CD14-positive monocyte (primary cell): ENCODE measurements around the gene DNAH3. TPM values are rescaled to one million over a fixed set of nuclear protein-coding genes. Genes with fewer than 3 reads are reported as not detected.
A peak's percentile ranks its signal among the peaks of the same experiment; 100 is the strongest.

Experiments
- DNase-seq, 3 donors: peaks; one replicate each; pipeline ENCODE4 v3.0.0-alpha.2; 2011 to 2022
- H2AFZ ChIP-seq: 2 replicates; pipeline ENCODE4 v1.6.0; 2012; ENCODE audit warnings: mild to moderate bottlenecking, low read depth, low read length, inconsistent platforms; ENCODE audit not compliant: insufficient read depth, poor library complexity, severe bottlenecking
- H3K27ac ChIP-seq, 2 donors: 1 replicate in 1 of 2; 2 replicates in 1 of 2; pipeline ENCODE4 v1.5.1; 2012 to 2013; ENCODE audit warnings: low read length in 2 of 2, control low read depth in 1 of 2, inconsistent platforms in 1 of 2, low read depth in 1 of 2, mild to moderate bottlenecking in 1 of 2
- H3K27me3 ChIP-seq, 2 donors: one replicate each; pipeline versions ENCODE4 v1.6.0 to v1.6.1; 2011 to 2013; ENCODE audit warnings: low read length in 2 of 2; ENCODE audit not compliant: control insufficient read depth in 2 of 2, insufficient read depth in 2 of 2
- H3K36me3 ChIP-seq, 2 donors: replicated peaks in 1 of 2; 1 replicate in 1 of 2; 2 replicates in 1 of 2; pipeline versions ENCODE4 v1.5.1 to v1.6.1; 2012 to 2013; ENCODE audit warnings: low read length in 2 of 2, control low read depth in 1 of 2, inconsistent platforms in 1 of 2, mild to moderate bottlenecking in 1 of 2; ENCODE audit not compliant: insufficient read depth in 2 of 2, control insufficient read depth in 1 of 2
- H3K4me1 ChIP-seq, 2 donors: 1 replicate in 1 of 2; 2 replicates in 1 of 2; pipeline versions ENCODE4 v1.5.1 to v1.6.1; 2012 to 2013; ENCODE audit warnings: low read length in 2 of 2, control low read depth in 1 of 2, inconsistent platforms in 1 of 2, mild to moderate bottlenecking in 1 of 2, moderate library complexity in 1 of 2; ENCODE audit not compliant: insufficient read depth in 2 of 2, control insufficient read depth in 1 of 2
- H3K4me2 ChIP-seq: replicated peaks from 2 replicates; pipeline ENCODE3; 2012; ENCODE audit warnings: low read length, moderate library complexity, mild to moderate bottlenecking; ENCODE audit not compliant: poor library complexity, severe bottlenecking; ENCODE audit errors: extremely low read depth
- H3K4me3 ChIP-seq, 3 experiments: fragments of 200-600 bp in 1 of 3; sonication (generic) in 1 of 3; replicated peaks in 1 of 3; 1 replicate in 2 of 3; 2 replicates in 1 of 3; pipeline ENCODE4 v1.5.1; 2011 to 2013; ENCODE audit warnings: low read length in 3 of 3, mild to moderate bottlenecking in 3 of 3, control low read depth in 2 of 3, low read depth in 2 of 3, inconsistent platforms in 1 of 3, moderate library complexity in 1 of 3
- H3K79me2 ChIP-seq: 2 replicates; pipeline ENCODE4 v1.6.0; 2012; ENCODE audit warnings: mild to moderate bottlenecking, control low read depth, inconsistent platforms, low read length, moderate library complexity; ENCODE audit not compliant: insufficient read depth
- H3K9ac ChIP-seq: 2 replicates; pipeline ENCODE4 v1.6.0; 2017; ENCODE audit warnings: low read length, mild to moderate bottlenecking; ENCODE audit not compliant: insufficient read depth, poor library complexity, severe bottlenecking
- H3K9me3 ChIP-seq, 2 donors: replicated peaks in 1 of 2; 1 replicate in 1 of 2; 2 replicates in 1 of 2; pipeline versions ENCODE4 v1.5.1 to v1.6.1; 2012 to 2013; ENCODE audit warnings: low read length in 2 of 2, control low read depth in 1 of 2; ENCODE audit not compliant: control insufficient read depth in 1 of 2, insufficient read depth in 1 of 2
- H4K20me1 ChIP-seq: 2 replicates; pipeline ENCODE4 v1.6.0; 2012; ENCODE audit warnings: mild to moderate bottlenecking, low read length, control low read depth, moderate library complexity; ENCODE audit not compliant: insufficient read depth
- H3K27ac Mint-ChIP-seq, 7 donors: one replicate each; pipeline ENCODE4 v1.8.0; 2020; ENCODE audit warnings: mild to moderate bottlenecking in 7 of 7, mixed read lengths in 7 of 7, moderate library complexity in 6 of 7, inconsistent platforms in 2 of 7
- H3K27me3 Mint-ChIP-seq, 3 donors: one replicate each; pipeline ENCODE4 v1.8.0; 2021 to 2022; ENCODE audit warnings: low read depth in 3 of 3, mild to moderate bottlenecking in 3 of 3, mixed read lengths in 3 of 3, moderate library complexity in 3 of 3, inconsistent platforms in 1 of 3
- H3K36me3 Mint-ChIP-seq, 2 donors: one replicate each; pipeline ENCODE4 v1.8.0; 2020; ENCODE audit warnings: mixed read lengths in 2 of 2, inconsistent platforms in 1 of 2, mild to moderate bottlenecking in 1 of 2
- H3K4me1 Mint-ChIP-seq: one replicate; pipeline ENCODE4 v1.8.0; 2020; ENCODE audit warnings: mild to moderate bottlenecking, mixed read lengths
- H3K4me3 Mint-ChIP-seq, 2 donors: one replicate each; pipeline ENCODE4 v1.8.0; 2020; ENCODE audit warnings: mild to moderate bottlenecking in 2 of 2, mixed read lengths in 2 of 2, moderate library complexity in 1 of 2
- H3K9me3 Mint-ChIP-seq, 7 donors: one replicate each; pipeline ENCODE4 v1.8.0; 2020 to 2022; ENCODE audit warnings: mixed read lengths in 7 of 7, mild to moderate bottlenecking in 6 of 7, moderate library complexity in 6 of 7, inconsistent platforms in 2 of 7
- CTCF ChIP-seq: fragments of 200-600 bp; IDR thresholded peaks from one replicate; pipeline ENCODE4 v1.8.0; 2022; ENCODE audit warnings: antibody characterized with exemption, mild to moderate bottlenecking
- WGBS: methylation state at CpG from one replicate; pipeline ENCODE4 v1.1.5; 2013; ENCODE audit warnings: missing lambda C conversion rate; ENCODE audit not compliant: insufficient coverage; 5-methylcytosine and 5-hydroxymethylcytosine counted together
- intact Hi-C, 2 donors: fragments of 100-400 bp; cut with micrococcal nuclease; formaldehyde crosslinking; loops; one replicate each; pipeline versions ENCODE4 v1.15.0 to v1.15.1; 2023
- polyA plus RNA-seq, 3 donors: library from polyadenylated mRNA; depleted of rRNA in 1 of 3; unstranded in 2 of 3; stranded (reverse) in 1 of 3; fragments of 300-500 nt in 2 of 3; fragments of >200 nt in 1 of 3; fragmentation: Illumina TruSeq in 2 of 3; gene quantifications; 1 replicate in 2 of 3; 2 replicates in 1 of 3; pipeline ENCODE4 v1.2.3, GENCODE V29; 2012 to 2021

The DNAH3 gene
- polyA plus RNA-seq, 3 donors, result not detected

GRCh38 chr16:21009815-21010214, 140.8 kb downstream of the DNAH3 start:
- Histone ChIP-seq H4K20me1 (no peaks in the 10 kb centered on the region), H3K4me1 (no peaks in the 10 kb centered on the region), H3K9ac (no peak overlapping the region), H3K79me2 (no peaks in the 10 kb centered on the region), H2AFZ (no peak overlapping the region), H3K27me3 (no peaks in the 10 kb centered on the region), H3K27ac (no peak overlapping the region), H3K4me2 (no peak overlapping the region), H3K9me3 (peaks cover 0 to 7% of the 10 kb centered on the region in 2 donors), H3K36me3 (no peaks in the 10 kb centered on the region), H3K4me3 (no peak overlapping the region)
- Mint-ChIP-seq H3K4me3 (no peak overlapping the region), H3K9me3 (peaks cover 4 to 18% (median 11%) of the 10 kb centered on the region in 7 donors), H3K36me3 (no peaks in the 10 kb centered on the region), H3K4me1 (no peaks in the 10 kb centered on the region), H3K27ac (peak overlapping the region in 1 of 7 donors; percentile 25), H3K27me3 (peaks cover 0 to 10% (median 5%) of the 10 kb centered on the region in 3 donors)
- no CpG with 5 or more reads among the region's 5 CpGs for WGBS
- TF ChIP-seq CTCF, result no peak
- no peak for DNase-seq
- intact Hi-C loops, result loop anchor here in 1 of 2 donors (10.0 kb wide), 1 partner anchor 65 kb away; no protein-coding TSS in a partner anchor

- no peaks in the 10 kb centered on the region for H3K4me1 ChIP-seq
- Mint-ChIP-seq H3K4me1 (no peaks in the 10 kb centered on the region), H3K4me3 (no peak overlapping the region), H3K36me3 (no peaks in the 10 kb centered on the region), H3K27me3 (peaks cover 0 to 7% (median 4%) of the 10 kb centered on the region in 3 donors), H3K9me3 (peaks cover 0 to 7% (median 3%) of the 10 kb centered on the region in 7 donors), H3K27ac (no peak overlapping the region)
- no peak for TF ChIP-seq CTCF
- no CpG with 5 or more reads among the region's 1 CpG for WGBS
- no peak overlapping the region for H3K4me3 ChIP-seq
- H3K4me2 ChIP-seq, result no peak overlapping the region
- no peak overlapping the region for H3K27ac ChIP-seq
- H2AFZ ChIP-seq, result no peak overlapping the region
- H3K79me2 ChIP-seq, result no peaks in the 10 kb centered on the region
- no peaks in the 10 kb centered on the region for H4K20me1 ChIP-seq
- H3K36me3 ChIP-seq, result no peaks in the 10 kb centered on the region
- no peak for DNase-seq
- H3K27me3 ChIP-seq, result no peaks in the 10 kb centered on the region
- intact Hi-C loops, result no loop called here
- no peaks in the 10 kb centered on the region for H3K9me3 ChIP-seq
- no peak overlapping the region for H3K9ac ChIP-seq
These were observed 145.6 kb downstream of the DNAH3 start for GRCh38 chr16:21005008-21005407.
